Vagina (tissue), 2 donors: ENCODE results near the gene ZNF410.
"Not testable (repeated sequence)": the region's sequence is repeated elsewhere in the genome, so short reads cannot be mapped to it uniquely, and the experiment has no call there.

ENCODE experiments used
- CTCF ChIP-seq, 3 experiments: fragments of 450-650 bp in 2 of 3; fragments of 200-600 bp in 1 of 3; sonication (generic) in 1 of 3; IDR thresholded peaks; one replicate each; pipeline ENCODE4 v1.5.1; 2017 to 2019; ENCODE audit warnings: antibody characterized with exemption in 3 of 3, mild to moderate bottlenecking in 2 of 3, moderate library complexity in 2 of 3
- POLR2A ChIP-seq, 2 donors: fragments of 450-650 bp; IDR thresholded peaks; one replicate each; pipeline ENCODE4 v1.6.1; 2017; ENCODE audit warnings: antibody characterized with exemption in 2 of 2, mild to moderate bottlenecking in 2 of 2, moderate library complexity in 2 of 2
- POLR2AphosphoS5 ChIP-seq, 2 donors: sonication (generic); formaldehyde crosslinking; IDR thresholded peaks; one replicate each; pipeline ENCODE4 v1.9.0; 2017; ENCODE audit warnings: antibody characterized with exemption in 2 of 2, mild to moderate bottlenecking in 2 of 2, low read depth in 1 of 2; ENCODE audit not compliant: insufficient read depth in 1 of 2

DNA sequence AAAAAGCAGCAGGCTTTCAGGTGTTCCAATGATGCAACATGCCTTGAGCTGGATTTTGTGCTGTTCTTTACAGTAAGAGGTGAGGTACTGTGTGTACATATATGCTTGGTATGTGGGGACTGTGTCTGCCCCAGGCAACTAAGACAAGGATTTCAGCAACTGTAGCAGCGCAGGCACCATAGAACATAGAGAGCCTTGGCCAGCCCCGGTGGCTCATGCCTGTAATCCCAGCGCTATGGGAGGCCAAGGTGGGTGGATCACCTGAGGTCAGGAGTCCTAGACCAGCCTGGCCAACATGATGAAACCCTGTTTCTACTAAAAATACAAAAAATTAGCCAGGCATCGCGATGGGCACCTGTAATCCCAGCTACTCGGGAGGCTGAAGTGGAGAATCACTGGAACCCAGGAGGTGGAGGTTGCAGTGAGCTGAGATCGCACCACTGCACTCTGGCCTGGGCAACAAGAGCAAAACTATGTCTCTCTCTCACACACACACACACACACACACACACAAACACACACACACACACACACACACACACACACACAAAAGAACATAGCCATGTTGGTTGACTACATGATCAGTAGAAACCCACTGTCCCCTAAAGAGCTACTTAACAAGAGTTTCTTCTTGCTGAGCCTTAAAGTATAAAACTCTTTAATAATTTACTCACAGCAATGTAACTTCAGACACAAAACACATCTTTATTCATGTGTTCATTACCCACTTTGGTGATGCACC is 48.2 kb upstream of the ZNF410 start:
- not testable (repeated sequence) for TF ChIP-seq CTCF (IDR thresholded peaks at IDR 0.05); POLR2AphosphoS5 (IDR thresholded peaks at IDR 0.05; ENCODE audit: insufficient read depth in 1 of 2, low read depth in 1 of 2); POLR2A (IDR thresholded peaks at IDR 0.05)
